Activated CD4-positive, alpha-beta T cell treated with anti-CD3 and anti-CD28 coated beads for 48 hours (primary cell): ENCODE data around the gene GPD1L.
"Not testable (repeated sequence)": the region's sequence is repeated elsewhere in the genome, so short reads cannot be mapped to it uniquely, and the experiment has no call there.

ENCODE experiments used
- DNase-seq: peaks from one replicate; pipeline ENCODE4 v3.0.0-alpha.2; 2020

GPD1L gene

GRCh38 chr3:32186097-32186496 lies 79.7 kb downstream of the GPD1L start:
- no peak for DNase-seq

GRCh38 chr3:32186876-32187275 lies 80.5 kb downstream of the GPD1L start:
- no peak for DNase-seq

- no peak for DNase-seq
Measured at GRCh38 chr3:32189693-32190092, 83.3 kb downstream of the GPD1L start.

- not testable (repeated sequence) for DNase-seq
Measured at GRCh38 chr3:32190556-32190955, 84.1 kb downstream of the GPD1L start.

GRCh38 chr3:32193101-32193500 lies 86.7 kb downstream of the GPD1L start:
- no peak for DNase-seq

- no peak for DNase-seq
Measured at GRCh38 chr3:32194653-32195052, 88.2 kb downstream of the GPD1L start.

- no peak for DNase-seq
Measured at GRCh38 chr3:32195995-32196540, 89.6 kb downstream of the GPD1L start.

- DNase-seq: no peak
Measured at GRCh38 chr3:32197991-32198390, 91.6 kb downstream of the GPD1L start.

- no peak for DNase-seq
Measured at GRCh38 chr3:32198714-32199113, 92.3 kb downstream of the GPD1L start.

- DNase-seq: no peak
Measured at GRCh38 chr3:32200490-32200889, 94.1 kb downstream of the GPD1L start.

- no peak for DNase-seq
Measured at GRCh38 chr3:32200992-32201758, 94.8 kb downstream of the GPD1L start.

- DNase-seq: no peak
Measured at GRCh38 chr3:32202496-32202895, 96.1 kb downstream of the GPD1L start.

- no peak for DNase-seq
Measured at GRCh38 chr3:32203854-32204253, 97.4 kb downstream of the GPD1L start.

GRCh38 chr3:32208447-32208846 lies 102.0 kb downstream of the GPD1L start:
- no peak for DNase-seq

- no peak for DNase-seq
Measured at GRCh38 chr3:32215185-32215584, 108.8 kb downstream of the GPD1L start.

GRCh38 chr3:32216172-32216783 lies 109.9 kb downstream of the GPD1L start:
- no peak for DNase-seq

- no peak for DNase-seq
Measured at GRCh38 chr3:32217339-32217738, 110.9 kb downstream of the GPD1L start.
